Limb (tissue), 2 donors: ENCODE data around the gene GATD1.
A peak's percentile ranks its signal among the peaks of the same experiment; 100 is the strongest.

Source experiments
- DNase-seq, 2 donors: peaks; one replicate each; pipeline ENCODE4 v3.0.0-alpha.2; 2016; ENCODE audit errors: extremely low spot score in 2 of 2

GATD1 gene

GRCh38 chr11:795634-796564 lies 18.6 kb upstream of the GATD1 start:
- peak; percentile 45 to 81 for DNase-seq

- no peak for DNase-seq
Observed at GRCh38 chr11:794766-795633, 17.7 kb upstream of the GATD1 start.

GRCh38 chr11:794013-794765 lies 16.9 kb upstream of the GATD1 start:
- DNase-seq: no peak

GRCh38 chr11:793556-793955 lies 16.3 kb upstream of the GATD1 start:
- no peak for DNase-seq

- DNase-seq: no peak
Observed at GRCh38 chr11:792873-793272, 15.6 kb upstream of the GATD1 start.

GRCh38 chr11:792535-792821 lies 15.2 kb upstream of the GATD1 start:
- DNase-seq: no peak

- DNase-seq: no peak
Observed at GRCh38 chr11:791658-792534, 14.6 kb upstream of the GATD1 start.

GRCh38 chr11:790721-791564 lies 13.7 kb upstream of the GATD1 start:
- no peak for DNase-seq

- peak in 1 of 2 donors; percentile 80 for DNase-seq
Observed at GRCh38 chr11:789943-790342, 12.7 kb upstream of the GATD1 start, which contains the start of gene CEND1. Gene CEND1, minus strand, starts transcription at chr11:790090. Its CDS starts 1,514 bp downstream, at chr11:788576.

GRCh38 chr11:788953-789940 lies 12.0 kb upstream of the GATD1 start:
- no peak for DNase-seq

GRCh38 chr11:788009-788640 lies 10.8 kb upstream of the GATD1 start:
- no peak for DNase-seq

- no peak for DNase-seq
Observed at GRCh38 chr11:787084-787675, 9.9 kb upstream of the GATD1 start.

- no peak for DNase-seq
Observed at GRCh38 chr11:786235-787083, 9.2 kb upstream of the GATD1 start.

- peak; percentile 84 to 87 for DNase-seq
Observed at GRCh38 chr11:783581-784015, 6.3 kb upstream of the GATD1 start.

- DNase-seq: peak in 1 of 2 donors; percentile 33
Observed at GRCh38 chr11:782264-783174, 5.2 kb upstream of the GATD1 start.
